HG03045 (cell line): ENCODE results near the gene FAM170B.
A peak's percentile ranks its signal among the peaks of the same experiment; 100 is the strongest.

ENCODE experiments used
- ATAC-seq: cut with Tn5 transposase; IDR thresholded peaks from one replicate; pipeline ENCODE4 v1.9.1; 2021; ENCODE audit warnings: mild to moderate bottlenecking, moderate library complexity; ENCODE audit not compliant: unreplicated experiment

Gene FAM170B

DNA sequence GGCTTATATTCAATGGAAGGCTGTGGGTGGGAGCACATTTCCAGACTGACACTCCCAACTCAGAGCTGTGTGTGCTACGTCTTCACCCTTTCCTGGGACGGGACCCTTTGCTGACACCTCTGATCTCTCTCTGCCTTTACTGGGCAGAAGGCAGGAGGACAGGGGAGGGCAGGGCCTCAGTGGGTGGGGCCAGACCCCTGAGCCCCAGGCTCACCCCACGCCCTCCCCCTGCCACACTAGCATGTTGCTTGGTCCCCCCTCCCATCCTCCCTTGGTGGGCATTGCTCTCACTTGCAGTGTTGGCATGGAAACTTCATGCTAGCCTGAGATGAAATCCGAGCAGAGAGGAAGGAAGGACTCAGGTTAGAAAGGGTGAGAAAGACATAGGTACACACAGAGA lies 36.0 kb upstream of the FAM170B start:
- no peak for ATAC-seq

DNA sequence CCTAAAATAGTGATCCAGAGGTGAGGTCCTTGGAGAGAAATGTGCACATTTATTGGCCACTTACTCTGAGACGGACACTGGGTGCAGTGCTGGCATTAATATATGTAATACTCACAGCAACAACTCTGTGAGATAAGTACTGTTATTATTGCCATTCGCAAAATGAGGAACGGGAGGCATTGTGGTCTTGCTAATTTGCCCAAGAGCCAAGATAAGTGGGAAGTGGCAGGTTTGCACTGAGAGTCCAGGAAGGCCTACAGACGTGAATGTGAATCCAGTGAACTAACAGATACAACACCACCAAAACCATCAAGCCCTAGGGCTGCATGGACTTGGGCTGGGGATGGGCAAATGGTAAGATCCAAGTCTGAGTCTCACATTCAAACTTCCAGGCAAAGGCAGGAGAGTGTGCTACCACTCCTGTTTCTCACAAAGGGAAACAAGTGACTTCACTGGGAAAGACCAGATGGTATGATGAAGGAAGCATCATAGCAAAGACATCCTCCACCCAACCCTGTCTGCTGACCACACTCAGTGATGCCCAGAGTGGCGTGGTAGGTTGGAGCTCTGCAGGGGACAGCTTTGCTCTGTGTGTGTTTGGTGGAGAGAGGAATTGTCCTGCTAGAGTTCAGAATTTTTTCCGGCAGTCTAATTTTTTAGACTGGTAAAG lies 35.1 kb upstream of the FAM170B start:
- ATAC-seq = no peak

DNA sequence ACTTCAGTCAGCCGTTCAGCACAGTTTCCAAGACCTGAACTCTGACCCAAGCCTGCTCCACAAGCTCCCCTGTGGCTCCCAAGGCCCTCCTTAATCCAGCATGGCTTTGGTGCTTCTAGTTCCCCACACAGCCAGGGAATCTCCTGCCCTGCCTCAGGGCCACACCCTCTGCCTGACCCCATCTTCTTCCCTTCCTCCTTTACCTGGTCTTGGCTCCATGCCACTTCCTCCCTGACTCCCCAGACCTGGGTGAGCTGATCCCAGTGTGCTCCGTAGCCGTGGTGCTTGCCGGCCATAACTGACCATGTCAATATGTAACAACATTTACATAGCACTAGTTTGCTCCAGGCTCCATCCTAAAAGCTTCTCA lies 34.3 kb upstream of the FAM170B start:
- ATAC-seq = no peak

DNA sequence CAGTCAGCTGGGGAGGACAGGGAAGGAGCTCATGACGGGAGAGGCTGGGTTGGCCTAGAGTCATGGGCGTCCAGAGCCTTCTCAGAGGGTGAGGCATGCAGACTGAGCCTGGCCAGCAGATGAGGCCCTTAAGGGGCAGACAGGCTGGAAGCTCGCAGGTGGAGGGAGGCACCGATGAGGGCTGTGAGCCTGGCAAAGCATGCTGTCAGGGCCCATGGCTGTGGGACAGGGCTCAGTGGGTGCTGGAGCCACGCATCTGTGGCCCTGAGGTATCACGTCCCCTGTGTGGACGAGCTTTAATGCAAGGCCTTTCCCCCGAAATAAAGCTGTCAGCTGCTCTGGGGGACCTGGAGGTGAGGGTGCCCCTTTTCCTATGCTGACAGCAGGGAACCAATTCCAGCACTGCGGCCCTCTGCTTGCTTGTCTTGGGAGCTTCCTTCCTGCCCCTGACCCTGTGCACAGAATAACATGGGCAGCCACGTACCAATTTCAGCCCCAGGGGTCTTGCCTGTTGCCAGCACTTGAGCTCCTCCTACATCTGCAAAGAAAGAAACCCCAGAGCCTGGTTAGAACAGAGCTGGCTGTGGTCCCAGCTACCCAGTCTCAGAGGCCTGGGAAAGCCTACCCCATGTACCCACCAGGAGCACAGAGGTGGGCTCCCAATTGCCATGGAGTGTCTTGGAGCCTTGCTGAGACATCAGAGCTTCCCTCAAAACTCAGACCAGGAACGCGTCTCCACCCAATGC lies 33.8 kb upstream of the FAM170B start:
- no peak for ATAC-seq

DNA sequence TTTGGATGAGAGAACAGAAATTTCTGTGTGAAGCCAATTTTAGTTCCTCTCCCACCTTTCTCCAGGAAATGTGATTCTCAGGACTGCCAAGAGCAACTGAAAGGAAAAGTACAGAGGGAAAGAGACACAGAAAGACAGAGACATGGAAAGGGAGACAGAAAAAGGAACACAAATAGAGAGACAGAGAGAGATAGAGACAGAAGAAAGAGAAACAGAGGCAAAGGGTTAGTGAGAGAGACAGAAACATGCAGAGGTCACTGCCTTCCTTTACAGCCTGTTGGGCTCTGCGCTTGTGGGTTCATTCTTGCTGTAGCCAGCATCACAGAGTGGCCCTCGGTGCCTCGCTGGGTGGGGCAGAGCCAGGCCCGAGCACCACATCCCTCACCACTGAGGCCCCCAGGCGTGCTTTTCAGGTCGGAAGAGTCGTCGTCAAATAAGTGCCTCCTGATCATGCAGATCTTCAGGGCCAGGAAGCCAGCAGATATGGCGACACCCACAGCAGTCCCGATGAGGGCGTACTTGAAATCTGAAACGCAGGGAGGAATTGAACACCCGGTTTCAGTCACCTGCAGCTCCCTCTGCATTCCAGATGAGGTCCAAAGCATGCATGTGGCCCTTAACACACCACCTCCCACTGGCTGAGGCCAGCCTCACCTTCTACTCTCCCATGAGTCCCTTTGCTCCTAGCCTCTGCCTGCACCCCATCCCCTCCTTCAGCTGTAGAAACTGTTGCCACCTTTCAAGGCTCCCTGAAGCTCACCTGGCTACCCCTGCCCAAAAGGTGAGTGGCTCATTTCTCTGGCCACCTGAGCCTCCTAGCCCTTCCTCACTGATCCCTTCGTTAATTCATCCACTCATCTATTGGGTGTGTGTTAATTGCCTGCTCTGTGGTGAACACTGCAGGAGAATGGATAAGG lies 32.9 kb upstream of the FAM170B start:
- ATAC-seq = no peak

DNA sequence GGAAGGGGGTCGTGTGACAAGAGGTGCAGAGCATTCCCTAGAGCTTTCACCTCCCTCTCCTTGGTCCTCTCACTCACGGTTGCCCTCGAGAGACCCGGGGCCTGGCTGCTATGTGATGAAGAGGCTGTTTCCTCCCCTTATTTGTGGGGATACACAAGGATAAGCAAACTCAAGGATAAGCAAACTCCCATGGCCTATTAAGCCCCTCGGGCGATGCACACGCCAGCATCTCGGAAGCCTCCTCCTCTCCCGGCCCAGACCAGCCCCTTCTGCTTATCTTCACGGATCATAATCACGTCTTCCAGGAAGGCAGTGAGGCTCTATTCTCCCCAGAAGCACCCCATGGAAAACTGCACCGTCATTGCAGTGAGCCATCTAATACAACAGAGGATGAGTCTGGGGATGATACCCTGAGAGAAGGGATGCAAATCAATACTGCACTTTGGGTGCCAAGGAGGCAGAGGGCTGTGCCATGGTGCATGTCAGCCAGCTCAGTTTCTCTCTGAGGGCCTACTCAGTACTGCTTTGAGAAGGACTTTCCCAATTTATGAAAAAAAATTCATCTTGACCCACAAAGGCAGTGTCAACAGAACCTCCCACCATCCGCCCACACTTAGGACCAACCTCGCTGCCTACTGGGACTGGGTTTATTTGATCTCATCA lies 32.1 kb upstream of the FAM170B start:
- no peak for ATAC-seq

DNA sequence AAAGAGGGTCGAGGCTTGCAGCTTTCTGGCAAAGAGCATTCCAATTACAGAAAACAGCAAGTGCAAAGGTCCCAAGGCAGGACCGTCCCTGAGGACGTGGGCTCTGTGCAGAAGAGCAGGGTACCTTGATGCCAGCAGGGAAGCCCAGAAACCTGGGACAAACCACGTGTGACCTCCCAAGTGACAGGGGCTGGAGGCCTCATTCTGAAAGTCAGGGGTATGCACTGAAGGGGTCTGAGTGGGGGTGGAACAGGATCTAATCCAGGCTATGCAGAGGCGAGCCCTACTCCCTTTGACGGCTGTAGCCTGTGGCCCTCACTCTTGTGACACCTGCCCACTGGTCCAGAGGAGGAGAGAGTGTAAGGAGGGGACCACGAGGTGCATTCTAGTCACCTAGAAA lies 31.4 kb upstream of the FAM170B start:
- no peak for ATAC-seq

DNA sequence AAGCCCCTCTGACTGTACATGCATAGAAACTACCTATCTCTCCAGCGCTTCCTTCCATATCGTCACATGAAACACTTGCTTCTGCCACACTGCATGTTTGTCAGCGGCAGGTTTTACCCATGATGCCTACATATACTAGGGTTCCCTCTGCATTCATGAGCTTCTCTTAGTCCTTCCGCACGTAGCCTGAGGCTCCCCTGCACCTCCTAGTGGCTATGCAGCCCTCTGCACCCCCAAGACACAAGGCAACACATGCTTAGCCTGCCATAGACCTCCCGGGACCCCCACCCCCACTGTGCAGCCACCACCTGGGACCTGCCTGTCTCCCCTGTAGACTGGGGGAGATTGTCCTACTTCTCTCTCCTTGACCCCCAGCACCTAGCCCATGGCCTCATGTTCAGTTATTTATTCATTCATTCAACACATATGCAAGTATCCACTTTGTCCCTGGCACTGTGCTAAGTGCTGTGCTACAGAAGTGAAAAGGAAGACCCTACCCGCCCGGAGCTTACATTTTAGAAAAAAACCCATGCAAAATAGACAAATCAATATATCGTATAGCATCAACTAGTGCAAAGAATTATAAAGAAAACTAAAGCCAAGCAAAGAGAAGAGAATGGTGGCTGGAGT lies 30.9 kb upstream of the FAM170B start:
- peak; percentile 76 for ATAC-seq

DNA sequence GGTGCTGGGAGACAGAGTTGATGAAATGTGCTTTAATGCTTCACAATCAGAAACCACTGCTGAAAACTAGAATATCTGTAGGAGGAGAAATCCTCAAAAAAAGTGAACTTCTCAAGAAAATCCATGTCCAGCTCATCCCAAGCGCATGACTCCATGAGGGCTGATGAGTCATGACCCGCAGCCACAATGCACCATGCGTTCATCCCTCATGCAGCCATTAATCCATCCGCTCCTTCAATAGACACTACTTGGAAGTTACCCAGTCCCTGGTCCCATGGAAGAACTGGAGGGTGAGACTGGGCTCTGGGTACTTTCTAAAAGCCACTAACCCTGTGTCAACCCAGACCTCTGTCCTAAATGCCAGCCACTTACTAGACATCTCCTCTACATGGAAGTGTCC lies 29.9 kb upstream of the FAM170B start:
- no peak for ATAC-seq

DNA sequence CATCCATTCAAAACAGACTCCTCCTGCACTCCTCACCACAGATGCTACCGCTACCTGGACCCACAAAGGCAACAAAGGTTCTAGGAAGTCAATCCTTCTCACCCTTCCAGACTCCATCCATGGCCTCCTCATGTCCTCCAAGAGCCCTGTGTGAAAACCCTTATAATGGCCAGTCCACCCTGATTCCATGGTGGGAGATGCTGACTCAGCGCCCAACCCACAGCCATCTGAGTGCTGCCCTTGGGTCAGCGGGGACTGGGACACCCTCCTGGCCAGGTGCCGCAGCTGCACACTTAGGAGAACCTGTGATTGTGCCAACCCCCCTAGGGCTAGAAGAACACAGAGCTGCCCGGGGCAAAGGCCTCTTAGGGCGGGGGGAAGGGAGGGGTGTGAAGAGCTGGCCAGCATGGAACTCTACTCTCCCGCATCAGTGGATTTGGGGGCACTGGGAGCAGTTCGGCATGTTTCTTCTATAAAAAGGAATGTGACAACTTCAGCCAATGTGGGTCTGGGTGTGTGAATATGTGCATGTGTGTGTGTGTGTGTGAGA lies 29.0 kb upstream of the FAM170B start:
- no peak for ATAC-seq

DNA sequence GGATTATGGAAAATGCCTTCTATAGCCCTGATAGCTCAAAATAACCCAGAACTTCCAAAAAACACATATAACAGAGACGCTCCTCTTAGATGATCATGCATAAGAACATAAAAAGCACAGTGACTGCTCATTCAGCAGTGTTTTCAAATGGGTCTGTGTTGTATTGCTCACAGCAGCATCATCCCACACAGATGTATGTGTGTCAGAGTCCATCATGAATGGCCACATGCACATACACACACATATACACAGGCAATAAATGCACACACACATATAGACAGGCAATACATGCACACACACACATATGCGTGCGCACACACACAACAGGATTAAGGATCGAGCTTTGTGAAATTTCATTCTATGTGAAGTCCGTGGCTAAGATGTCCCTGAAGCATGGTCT lies 28.2 kb upstream of the FAM170B start:
- ATAC-seq = no peak

DNA sequence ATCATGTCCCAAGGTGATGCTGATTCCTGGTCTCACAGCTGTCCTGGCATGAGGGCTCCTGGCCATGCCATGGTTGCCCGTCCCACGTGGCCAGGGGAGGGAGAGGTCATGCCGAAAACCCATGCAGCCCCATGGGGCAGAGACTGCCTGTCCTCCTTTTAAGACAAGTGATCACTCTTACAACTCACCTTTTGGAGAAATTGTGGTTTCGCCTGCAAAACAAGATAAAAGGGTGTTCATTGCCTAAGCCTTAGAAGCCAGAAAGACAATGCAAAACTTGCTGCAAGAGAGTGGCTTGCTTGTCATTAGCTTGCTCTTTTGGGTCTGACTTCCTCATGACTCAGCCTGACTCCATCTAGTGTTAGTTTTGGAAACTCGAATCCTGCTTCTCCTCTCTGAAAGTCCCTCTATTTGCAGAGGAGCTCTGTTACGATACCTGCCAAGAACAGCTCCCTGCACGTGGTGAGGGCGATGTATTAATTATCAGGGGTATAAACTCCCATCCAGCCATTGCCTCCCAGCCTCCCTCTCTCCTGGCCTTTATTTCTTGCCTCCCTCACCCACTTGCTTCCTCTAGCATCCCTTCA lies 27.7 kb upstream of the FAM170B start:
- no peak for ATAC-seq

DNA sequence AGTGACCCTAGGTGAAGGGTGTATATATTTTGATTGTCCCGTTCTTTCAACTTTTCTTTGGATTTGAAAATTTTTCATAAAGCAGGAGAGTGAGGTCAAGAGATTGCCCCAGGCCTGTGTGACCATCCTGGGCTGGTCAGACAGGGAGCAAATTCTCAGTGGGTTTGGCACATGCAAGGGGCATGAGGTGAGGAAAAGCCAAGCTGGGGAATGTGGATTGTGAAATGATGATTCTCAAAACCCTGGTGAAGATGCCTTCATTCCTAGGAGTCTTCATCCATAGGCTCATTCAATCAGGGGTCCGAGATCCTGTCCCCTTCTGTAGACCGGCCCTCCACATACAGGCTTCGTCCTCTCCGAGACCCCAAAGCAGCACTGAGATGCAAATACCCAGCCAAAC lies 27.0 kb upstream of the FAM170B start:
- ATAC-seq = no peak

DNA sequence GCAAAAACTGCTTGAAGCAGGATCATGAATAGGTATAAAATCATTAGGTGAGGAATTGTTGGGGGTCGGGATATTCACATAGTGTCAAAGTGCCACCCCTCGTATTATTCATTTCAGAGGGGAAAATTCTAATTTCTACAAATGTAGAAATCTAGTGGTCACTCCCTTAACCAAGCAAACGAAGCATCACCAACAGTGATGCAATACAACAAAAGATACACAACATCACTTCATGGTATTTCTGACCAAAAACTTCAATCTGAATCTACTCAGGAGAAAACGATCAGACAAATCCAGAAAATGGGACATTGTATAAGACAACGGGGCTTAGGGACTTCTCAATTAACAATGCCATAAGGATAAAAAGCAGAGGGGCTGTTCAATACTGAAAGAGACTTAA lies 26.3 kb upstream of the FAM170B start:
- ATAC-seq = no peak

DNA sequence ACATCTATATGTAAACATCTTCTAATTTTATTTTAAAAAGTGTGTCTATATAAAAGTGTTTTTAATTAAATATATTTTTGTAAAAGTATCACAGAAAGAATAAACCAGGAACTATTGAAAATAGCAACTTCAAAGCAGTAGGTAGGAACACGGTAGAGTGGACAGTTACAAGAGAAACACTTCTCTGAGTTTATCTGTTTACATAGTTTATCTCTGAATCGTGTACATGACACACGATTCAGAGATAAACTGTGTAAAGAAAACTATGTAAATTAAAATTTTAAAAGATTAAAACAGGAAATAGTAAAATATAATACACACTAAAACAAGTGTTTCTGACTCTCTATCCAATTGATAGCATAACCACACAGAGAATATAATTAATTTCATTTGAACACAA lies 25.1 kb upstream of the FAM170B start:
- no peak for ATAC-seq

DNA sequence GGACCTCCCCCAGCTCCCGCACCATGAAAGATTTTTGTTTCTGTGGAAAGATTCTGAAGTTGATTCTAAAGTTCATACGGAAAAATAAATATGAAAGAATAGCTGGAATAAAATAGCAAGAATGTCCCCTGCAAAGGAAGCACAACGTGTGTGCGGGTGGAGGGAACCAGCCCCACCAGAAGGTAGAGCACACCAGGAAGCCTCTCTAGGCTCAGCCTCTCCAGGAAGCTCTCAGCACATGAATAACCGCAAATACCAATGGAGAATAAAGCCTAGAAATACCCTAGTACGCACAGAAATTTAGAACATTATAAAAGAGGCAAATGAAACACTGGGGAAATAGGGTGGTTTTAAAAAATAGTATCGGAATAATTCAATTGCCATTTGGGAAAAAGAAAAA lies 24.6 kb upstream of the FAM170B start:
- no peak for ATAC-seq

DNA sequence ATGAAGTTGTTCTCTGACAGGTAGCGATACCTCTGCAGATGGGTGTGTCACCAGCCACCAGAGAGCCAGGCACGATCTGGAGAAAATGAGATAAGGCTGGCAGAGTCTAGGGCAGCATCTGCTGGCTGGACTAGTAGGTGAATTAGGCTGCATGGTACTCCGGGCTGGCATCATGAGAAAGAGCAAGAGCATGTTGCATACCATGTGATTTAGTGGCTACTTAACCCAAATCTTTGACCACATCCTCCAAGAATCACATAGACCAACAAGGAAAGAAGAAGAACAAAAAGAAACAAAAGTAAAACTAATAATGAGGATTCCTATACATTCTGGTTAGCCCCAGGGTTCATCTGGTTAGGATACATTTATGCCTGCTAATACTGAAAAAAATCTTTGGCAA lies 23.4 kb upstream of the FAM170B start:
- ATAC-seq = no peak

DNA sequence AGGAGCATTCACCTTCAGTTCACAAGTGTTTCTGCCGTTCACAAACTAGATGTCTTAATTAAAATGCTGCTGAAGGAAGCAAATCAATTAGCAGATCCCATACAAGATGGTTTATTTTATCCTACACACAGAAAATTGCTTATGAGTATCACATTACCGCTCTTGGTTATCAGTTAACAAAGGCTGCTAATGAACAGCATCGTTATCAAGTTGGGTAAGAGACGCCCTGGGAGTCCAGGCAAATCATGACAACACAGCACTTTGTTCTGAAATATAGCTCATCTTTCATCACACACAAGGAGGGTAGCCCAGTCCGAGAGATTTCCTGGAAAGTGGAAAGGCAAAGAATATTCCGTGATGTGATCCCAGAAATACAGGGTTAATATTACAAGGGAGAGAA lies 20.8 kb upstream of the FAM170B start:
- no peak for ATAC-seq

DNA sequence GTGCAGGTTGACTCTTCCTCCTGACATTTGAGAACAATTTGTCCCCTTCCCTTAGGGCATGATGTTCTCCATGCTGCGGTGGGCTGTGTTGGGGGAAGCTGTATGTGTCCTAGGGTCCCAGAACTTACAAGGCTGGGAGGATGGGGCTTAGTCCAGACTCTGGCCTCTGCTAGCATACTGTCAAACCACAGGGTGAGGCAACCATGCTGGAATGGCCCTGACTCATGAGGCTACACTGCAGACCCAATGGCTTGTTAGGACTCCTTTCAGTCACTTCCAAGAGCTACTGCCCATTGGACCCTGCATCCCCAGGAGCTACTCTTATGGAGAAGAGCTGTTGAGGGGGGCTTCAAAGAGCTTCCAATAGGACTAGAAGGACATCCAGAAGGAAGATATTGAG lies 20.1 kb upstream of the FAM170B start:
- ATAC-seq = no peak

DNA sequence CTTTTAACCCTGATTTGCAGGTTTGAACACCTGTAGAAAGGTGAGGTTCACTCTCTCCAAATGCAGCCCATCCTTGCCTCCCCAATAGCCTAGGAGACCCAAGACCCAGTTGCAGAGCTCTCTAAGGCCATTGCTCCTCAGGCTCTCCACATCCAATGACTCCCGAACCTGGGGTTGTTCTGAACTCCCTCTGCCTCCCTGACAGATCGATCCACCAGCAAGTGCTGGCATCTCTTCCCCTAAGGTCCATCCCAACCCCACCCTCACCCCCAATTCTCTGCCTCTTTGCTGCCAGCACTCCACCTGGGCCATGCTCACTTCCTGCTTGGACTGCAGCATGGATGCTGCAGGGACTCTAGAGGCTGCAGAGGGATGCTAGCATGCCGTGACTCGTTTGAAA lies 19.3 kb upstream of the FAM170B start:
- ATAC-seq = no peak
